Osteocyte (in vitro differentiated cells): ENCODE measurements around the gene WDR64. TPM values are rescaled to one million over a fixed set of nuclear protein-coding genes. Genes with fewer than 3 reads are reported as not detected.

ENCODE experiments used
- DNase-seq: peaks from one replicate; pipeline ENCODE4 v3.0.0; 2021; ENCODE audit warnings: mixed read lengths; ENCODE audit not compliant: unreplicated experiment; ENCODE audit errors: extremely low spot score
- H3K27ac Mint-ChIP-seq: one replicate; pipeline ENCODE4 v1.8.0; 2021; ENCODE audit warnings: mild to moderate bottlenecking, mixed read lengths; ENCODE audit not compliant: unreplicated experiment
- H3K27me3 Mint-ChIP-seq: one replicate; pipeline ENCODE4 v1.8.0; 2021; ENCODE audit warnings: mixed read lengths; ENCODE audit not compliant: unreplicated experiment
- H3K36me3 Mint-ChIP-seq: one replicate; pipeline ENCODE4 v1.8.0; 2021; ENCODE audit warnings: mixed read lengths; ENCODE audit not compliant: unreplicated experiment
- H3K4me1 Mint-ChIP-seq: one replicate; pipeline ENCODE4 v1.8.0; 2021; ENCODE audit warnings: mixed read lengths; ENCODE audit not compliant: unreplicated experiment
- H3K4me3 Mint-ChIP-seq: one replicate; pipeline ENCODE4 v1.8.0; 2021; ENCODE audit warnings: mild to moderate bottlenecking, moderate library complexity, mixed read lengths; ENCODE audit not compliant: unreplicated experiment
- H3K9me3 Mint-ChIP-seq: one replicate; pipeline ENCODE4 v1.8.0; 2021; ENCODE audit warnings: mixed read lengths; ENCODE audit not compliant: unreplicated experiment
- CTCF ChIP-seq: fragments of 200-600 bp; sonication (generic); IDR thresholded peaks from 2 replicates; pipeline ENCODE4 v1.5.0; 2021; ENCODE audit warnings: antibody characterized with exemption, mild to moderate bottlenecking, moderate library complexity
- total RNA-seq: library from RNA; stranded (reverse); gene quantifications from 2 replicates; pipeline ENCODE4 v1.2.1, GENCODE V29; 2021

The WDR64 gene
- total RNA-seq, 1 donor from 2014 or later, result not detected

- no peak overlapping the region for H3K4me3 Mint-ChIP-seq
- peaks cover 18% of the 10 kb centered on the region for H3K36me3 Mint-ChIP-seq
- H3K27me3 Mint-ChIP-seq, result no peaks in the 10 kb centered on the region
- H3K27ac Mint-ChIP-seq, result no peak overlapping the region
- no peak for DNase-seq
- no peak for TF ChIP-seq CTCF
- no peaks in the 10 kb centered on the region for H3K9me3 Mint-ChIP-seq
- H3K4me1 Mint-ChIP-seq, result peaks cover 12% of the 10 kb centered on the region
Observed at GRCh38 chr1:241630476-241630875, 21.6 kb upstream of the WDR64 start.

- H3K4me1 Mint-ChIP-seq, result peaks cover 12% of the 10 kb centered on the region
- H3K36me3 Mint-ChIP-seq, result peaks cover 21% of the 10 kb centered on the region
- H3K9me3 Mint-ChIP-seq, result no peaks in the 10 kb centered on the region
- DNase-seq, result no peak
- no peak for TF ChIP-seq CTCF
- no peak overlapping the region for H3K27ac Mint-ChIP-seq
- no peak overlapping the region for H3K4me3 Mint-ChIP-seq
- H3K27me3 Mint-ChIP-seq, result no peaks in the 10 kb centered on the region
Observed at GRCh38 chr1:241630899-241631298, 21.2 kb upstream of the WDR64 start.

DNA sequence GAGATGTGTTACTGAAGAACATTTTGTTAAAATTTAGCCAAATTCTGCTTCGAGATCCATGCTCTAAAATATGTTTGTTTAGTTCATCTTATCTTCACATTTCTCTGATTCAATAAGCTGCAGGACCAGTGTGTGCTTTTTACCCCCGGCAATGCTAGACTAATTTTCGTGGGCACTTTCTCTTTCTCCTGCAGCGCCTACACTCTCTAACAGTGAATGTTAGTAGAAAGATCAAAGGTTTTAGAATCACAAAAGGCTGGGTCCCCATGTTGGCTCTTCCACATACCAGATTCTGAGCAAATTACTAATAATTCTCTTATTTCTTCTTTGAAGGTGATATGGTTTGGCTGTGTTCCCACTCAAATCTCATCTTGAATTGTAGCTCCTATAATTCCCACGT, 20.4 kb upstream of the WDR64 start:
- H3K4me1 Mint-ChIP-seq, result peaks cover 15% of the 10 kb centered on the region

GRCh38 chr1:241632987-241633386, 19.1 kb upstream of the WDR64 start:
- no peak overlapping the region for H3K4me3 Mint-ChIP-seq
- no peak for DNase-seq
- peaks cover 25% of the 10 kb centered on the region for H3K4me1 Mint-ChIP-seq
- no peak for TF ChIP-seq CTCF
- H3K9me3 Mint-ChIP-seq, result no peaks in the 10 kb centered on the region
- no peaks in the 10 kb centered on the region for H3K27me3 Mint-ChIP-seq
- H3K27ac Mint-ChIP-seq, result no peak overlapping the region
- peaks cover 21% of the 10 kb centered on the region for H3K36me3 Mint-ChIP-seq

More for the DNA sequence above, 20.4 kb upstream of the WDR64 start:
- DNase-seq, result no peak
- Mint-ChIP-seq H3K27ac (no peak overlapping the region), H3K36me3 (peaks cover 21% of the 10 kb centered on the region), H3K4me3 (no peak overlapping the region), H3K27me3 (no peaks in the 10 kb centered on the region), H3K9me3 (no peaks in the 10 kb centered on the region)
- TF ChIP-seq CTCF, result no peak

DNA sequence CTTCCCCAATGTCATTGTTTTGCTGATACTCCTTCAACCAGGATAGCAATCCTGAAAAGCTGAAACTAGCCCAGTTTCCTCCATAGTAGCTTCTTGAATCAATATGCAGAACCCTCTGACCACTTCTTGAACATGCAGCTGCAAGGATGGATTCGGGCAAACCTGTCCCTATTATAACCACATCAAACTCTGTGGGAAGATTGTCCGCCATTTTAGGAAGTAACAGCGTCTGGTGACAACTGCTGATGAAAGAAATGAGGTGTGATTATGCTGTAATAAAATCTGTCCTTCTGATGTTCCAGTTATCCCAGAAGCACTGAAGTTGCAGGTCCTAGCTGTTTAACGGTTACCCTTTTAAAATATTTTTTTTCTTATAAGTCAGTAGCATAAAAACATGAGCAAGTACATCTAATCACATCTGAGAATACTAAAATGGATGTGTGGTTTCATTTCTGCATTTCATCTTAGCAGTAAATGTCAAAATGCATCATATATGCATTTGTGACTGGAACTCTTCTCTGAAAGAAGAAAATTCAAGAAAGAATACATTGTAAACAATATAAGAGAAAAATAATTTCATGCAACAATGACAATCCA, 16.4 kb upstream of the WDR64 start:
- no peaks in the 10 kb centered on the region for H3K27me3 Mint-ChIP-seq
- TF ChIP-seq CTCF, result no peak
- H3K4me1 Mint-ChIP-seq, result peaks cover 31% of the 10 kb centered on the region
- no peak overlapping the region for H3K27ac Mint-ChIP-seq
- H3K9me3 Mint-ChIP-seq, result no peaks in the 10 kb centered on the region
- H3K4me3 Mint-ChIP-seq, result no peak overlapping the region
- H3K36me3 Mint-ChIP-seq, result peaks cover 18% of the 10 kb centered on the region
- DNase-seq, result no peak
